Frontal cortex (tissue), 4 donors: ENCODE data around the gene RASSF9. TPM values are rescaled to one million over a fixed set of nuclear protein-coding genes. Genes with fewer than 3 reads are reported as not detected.

Source experiments
- DNase-seq, 2 donors: peaks; one replicate each; pipeline ENCODE4 v3.0.0; 2012; ENCODE audit warnings: low spot score in 2 of 2
- FAIRE-seq: peaks from 2 replicates; lab custom pipeline; 2012; peaks lifted over from hg19 to GRCh38; lab: Jason Lieb, UNC
- total RNA-seq: library from RNA; depleted of rRNA; stranded (reverse); fragments of >200 nt; gene quantifications from one replicate; pipeline ENCODE4 v1.2.3, GENCODE V29; 2014
- donor health status: control.
- donor health status: control.
- donor health status: control.

Gene RASSF9
- total RNA-seq, 1 donor from 2014 or later, result 0.41 TPM

DNA sequence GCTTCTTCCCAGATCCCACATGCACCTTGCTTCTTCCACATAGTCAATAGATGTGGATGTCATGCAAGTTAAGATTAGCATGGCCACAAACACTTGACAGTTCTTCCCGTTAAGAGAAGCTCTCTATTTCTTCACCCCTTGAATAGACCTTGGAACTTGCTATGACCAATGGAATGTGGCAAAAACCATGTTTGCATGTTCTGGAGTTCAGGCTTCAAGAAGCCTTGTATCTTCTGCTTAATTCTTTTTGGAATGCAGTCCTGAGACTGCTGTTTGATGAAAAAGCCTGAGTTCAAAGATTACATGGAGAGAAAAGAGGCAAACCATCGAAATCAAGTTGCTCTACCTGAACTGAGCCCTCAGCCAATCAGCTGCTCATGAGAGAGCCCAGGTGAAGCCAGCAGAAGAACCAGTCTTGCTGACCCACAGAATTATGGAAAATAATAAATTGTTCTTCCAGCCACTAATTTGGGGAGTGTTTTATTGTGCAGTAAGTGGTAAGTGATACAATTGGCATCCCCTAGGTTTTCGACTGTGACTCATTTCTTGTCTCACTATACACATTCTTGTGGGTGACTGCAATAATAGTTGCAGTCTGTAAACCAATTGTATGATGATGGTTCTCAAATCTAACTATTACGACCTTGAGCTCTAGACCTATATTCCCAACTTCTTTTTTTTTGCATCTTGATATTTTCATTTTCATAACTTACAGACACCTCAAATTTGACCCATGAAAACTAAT lies 12.6 kb downstream of the RASSF9 start:
- DNase-seq (no peak), FAIRE-seq (no peak)

DNA sequence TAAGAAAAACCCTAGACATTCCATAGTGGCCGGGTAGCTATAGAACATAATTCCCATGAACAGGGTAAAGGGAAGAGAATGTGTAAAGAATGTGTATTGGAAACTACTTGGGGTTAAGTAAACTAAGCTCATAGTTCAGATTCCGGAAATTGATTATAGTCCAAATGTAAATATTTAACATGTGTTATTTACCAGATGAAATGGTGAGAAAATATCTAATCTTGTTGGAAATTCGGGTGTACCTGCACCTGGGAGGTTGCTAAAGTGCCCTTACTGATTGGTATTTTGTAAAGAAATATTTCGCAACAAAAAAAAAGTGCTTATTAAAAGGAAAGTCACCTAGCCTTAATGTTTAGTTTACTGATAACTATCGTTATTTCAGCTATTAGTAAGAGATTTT lies 14.4 kb downstream of the RASSF9 start:
- FAIRE-seq, result no peak

DNA sequence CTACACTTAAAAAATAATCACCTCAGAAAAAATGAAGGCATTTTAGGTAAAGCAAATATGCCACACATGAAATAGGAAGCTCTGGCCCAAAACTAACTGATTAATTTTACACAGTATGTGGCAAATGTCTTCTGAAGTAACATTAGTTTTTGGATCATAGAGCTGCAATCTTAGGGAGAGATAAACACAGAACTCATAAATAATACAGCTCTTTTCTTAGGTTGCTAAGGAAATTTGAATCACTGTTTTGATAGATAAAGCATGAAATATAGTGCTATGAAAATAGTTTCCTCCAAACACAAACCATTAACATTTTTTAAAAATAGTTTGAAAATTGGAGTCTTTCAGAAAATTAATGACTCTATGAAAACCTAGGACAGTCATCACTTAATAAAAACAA lies 15.0 kb downstream of the RASSF9 start:
- DNase-seq (no peak), FAIRE-seq (no peak)

More for the DNA sequence above, 14.4 kb downstream of the RASSF9 start:
- DNase-seq, result no peak

DNA sequence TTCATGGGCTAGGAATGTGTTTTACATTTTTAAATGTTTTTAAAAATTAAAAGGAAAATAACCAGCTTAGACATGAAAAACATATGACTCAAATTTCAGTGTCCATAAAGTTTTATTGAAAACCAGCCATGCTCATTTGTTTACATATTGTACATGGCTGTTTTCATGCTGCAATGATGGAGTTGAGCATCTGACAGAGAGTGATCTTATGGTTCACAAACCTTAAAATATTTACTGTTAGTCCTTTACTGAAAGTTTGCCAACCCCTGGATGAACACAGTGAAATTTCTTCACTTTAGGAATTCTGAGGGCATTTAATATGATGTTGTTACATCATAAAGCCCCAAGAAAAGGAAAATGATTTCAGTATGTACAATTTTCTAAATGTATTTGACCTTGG lies 16.1 kb downstream of the RASSF9 start:
- no peak for DNase-seq
- no peak for FAIRE-seq

DNA sequence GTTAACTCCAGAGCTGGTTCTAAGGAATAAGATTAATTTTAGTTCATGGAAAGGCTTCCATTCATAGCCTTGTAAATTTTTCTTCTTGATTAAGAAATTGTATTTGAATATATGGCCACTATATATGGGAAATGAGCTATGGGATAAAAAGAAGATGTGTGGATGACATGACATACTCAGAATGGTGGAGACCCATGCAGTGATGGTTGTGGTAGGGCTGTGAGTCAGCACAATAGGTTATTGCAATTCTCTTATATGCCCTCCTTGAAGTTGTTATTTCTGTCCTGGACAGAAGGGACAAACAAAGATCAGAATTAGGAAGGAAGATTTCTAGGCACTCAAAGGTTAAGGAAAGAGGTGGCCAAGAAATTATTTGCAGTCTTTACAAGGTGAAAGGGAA lies 21.5 kb downstream of the RASSF9 start:
- FAIRE-seq, result no peak
- no peak for DNase-seq

DNA sequence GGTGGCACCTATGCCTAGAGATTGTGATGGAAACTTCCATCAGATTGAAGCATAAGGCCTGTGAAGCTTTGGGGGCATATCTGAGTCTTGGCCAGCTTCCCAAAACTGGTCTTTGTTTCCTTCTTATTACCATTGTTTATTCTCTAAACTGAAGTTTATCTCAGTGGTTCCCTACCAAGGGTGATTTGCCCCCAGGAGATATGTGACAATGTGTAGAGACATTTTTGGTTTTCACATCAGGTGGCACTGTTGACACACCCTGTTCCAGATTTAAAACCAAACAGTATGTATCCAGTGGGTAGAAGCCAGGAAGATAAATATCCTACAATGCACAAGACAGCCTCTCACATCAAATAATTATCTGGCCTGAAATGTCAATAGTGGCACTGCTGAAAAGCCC lies 22.1 kb downstream of the RASSF9 start:
- FAIRE-seq (no peak), DNase-seq (no peak)

DNA sequence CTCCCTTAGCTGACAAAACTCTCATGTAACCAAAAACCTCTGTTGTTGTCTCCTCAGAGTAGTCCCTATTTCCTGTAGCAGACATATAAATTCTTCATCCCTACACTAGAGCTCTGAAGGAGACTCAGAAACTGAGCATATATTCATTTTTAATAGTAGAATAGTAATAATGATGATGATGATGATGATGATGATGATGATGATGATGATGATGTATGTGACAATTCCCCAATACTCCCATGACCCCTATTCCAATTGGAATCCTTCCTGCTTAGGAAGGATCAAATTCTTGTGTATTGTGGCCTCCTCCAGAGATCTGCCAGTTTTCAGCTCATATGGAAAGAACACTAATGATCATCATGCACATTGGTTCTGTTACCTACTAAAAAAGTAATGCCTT lies 26.7 kb downstream of the RASSF9 start:
- no peak for FAIRE-seq

DNA sequence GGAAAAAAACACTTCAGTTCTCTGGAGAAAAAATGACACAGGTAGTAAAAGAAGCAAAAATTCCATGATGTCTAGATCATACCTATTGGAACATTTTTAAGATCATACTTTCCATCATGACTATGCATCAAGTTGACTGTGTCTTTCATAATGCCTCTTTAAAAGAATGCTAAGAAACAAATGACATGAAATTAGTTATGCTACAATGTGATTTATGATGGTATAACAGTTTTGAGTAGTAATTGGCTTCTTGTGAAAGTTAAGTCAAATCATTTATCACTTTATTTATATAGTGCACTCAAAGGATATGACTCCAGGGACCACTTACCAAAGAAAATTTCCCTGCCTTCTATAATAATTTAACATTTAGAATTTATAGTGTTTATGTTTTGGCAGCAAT lies 28.5 kb downstream of the RASSF9 start:
- no peak for DNase-seq
- FAIRE-seq, result no peak

More for the DNA sequence above, 26.7 kb downstream of the RASSF9 start:
- DNase-seq, result no peak

DNA sequence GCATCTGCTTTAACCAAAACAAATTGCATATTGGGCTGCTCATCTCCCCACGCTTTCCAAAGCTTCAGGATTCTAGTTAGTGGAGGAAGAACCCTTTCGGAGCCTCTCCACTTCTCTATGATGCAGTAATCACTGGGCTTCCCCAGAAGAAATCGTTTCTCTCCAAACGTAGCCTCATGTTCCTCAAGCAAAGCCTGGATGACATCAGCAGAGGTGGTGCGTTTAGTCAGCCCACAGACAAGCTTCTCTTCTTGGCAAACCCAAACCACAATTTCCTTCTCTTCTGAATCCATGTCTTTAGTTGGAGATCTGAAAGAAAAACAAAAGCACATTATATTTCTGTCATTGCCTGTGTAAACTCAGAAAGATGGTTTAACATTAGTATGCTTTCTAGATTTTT lies 30.6 kb downstream of the RASSF9 start:
- no peak for FAIRE-seq
- DNase-seq, result no peak

DNA sequence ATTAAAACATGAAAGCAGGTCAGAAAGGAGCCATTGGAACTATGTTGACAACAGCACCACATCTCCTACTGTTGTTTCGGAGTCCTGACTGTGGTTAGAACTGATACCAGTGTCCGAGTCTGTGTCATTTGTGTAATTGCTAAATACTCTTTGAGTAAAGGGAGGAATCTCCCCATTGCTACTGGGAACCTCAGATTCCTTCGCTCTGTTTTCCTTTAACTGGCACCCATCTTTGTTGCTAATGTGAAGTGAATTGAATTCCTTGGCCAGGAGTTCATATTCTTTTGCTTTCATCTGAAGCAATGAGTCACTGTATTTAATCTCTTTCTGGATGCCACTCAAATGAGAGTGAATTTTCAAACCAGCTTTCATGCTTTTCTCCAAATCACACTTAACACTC lies 31.5 kb downstream of the RASSF9 start:
- FAIRE-seq, result no peak
- no peak for DNase-seq

DNA sequence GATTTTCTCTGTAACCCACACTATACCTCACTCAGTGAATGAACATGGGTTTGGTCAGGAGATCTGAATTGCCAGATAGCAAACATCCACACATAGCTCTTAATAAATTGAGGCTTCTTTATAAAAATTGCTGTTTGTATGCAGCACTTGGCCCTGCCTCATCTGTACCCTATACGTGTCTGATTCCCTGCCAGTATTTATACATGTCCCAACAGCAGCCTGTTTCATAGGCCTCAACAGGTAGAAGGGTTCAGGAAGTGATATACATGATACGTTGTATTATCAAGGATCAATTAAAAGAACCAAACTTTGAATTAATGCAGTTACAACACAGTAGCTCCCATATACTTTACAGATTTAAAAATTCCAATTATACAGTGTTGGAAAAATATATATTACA lies 32.3 kb downstream of the RASSF9 start:
- FAIRE-seq (no peak), DNase-seq (no peak)

DNA sequence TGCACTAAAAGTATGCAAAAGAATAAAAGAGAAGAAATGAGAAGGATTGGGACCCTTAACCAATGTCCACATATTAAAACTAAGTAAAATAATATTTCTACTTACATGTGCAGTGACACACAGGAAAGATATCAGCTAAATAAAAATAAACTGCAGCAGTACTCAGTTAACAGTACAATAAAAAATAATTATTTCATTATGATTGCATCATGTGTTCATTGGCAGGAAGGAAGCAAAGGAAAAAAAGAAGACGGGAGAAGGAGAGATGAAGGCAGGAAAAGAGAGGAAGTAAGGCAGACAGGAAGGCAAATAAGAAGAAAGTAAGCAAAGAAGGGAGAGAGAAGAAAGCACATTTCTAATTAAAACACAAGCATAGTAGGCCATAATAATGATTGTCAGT lies 33.0 kb downstream of the RASSF9 start:
- no peak for DNase-seq
- FAIRE-seq, result no peak

DNA sequence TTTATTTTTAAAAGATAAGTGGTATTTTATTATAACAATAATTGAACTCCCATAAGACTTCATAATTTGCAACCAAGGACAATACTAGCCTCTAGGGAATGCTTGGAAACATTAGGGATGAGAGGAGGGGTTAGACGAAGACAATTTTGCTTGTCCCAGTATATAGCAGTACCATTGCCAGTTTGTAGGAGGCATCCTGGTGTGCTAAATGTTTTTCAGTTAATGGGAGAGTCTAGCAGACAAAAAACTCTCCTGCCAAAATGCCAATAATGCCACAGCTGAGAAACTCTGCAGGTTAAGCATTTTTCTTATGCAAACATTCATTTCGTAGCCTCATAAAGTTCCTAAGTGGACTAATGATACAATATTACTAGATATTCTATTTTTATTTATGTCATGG lies 38.1 kb downstream of the RASSF9 start:
- no peak for DNase-seq
- no peak for FAIRE-seq

DNA sequence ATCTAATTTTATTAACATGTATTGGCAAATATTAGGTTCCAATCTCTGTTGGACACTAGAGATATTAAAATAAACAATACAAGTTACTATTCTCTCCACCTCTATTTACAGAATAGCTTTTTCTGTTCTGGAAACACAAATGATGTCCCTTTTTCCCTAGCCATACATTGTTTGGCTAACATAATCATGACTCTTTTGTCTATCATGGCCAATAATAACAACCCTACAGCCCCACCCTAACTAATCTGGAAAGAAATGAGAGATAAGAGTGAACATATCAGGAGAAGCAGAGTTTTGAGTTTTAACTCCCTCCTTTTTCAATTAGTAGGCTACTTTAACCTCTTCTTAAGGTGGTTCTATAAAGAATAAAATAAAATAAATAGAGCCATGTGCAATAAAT lies 40.2 kb downstream of the RASSF9 start:
- no peak for FAIRE-seq
- DNase-seq, result no peak

DNA sequence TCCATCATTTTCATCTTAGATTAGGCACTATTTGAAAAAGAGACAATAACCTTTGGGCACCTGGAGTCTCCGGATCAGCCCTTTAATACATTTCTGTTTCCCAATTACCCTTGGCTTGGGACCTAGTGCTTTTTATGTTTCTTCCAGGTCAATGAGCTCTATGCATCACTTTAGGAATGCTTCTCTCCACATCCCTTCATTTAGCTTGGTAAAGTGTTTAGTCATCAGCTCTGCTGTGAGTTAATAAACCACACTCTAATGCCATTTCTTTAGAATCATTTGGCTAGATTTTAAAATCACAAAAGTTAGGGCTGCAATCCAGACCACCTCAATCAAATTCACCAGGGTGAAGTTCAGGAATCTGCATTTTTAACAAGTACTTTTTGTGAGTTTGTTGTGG lies 41.7 kb downstream of the RASSF9 start:
- DNase-seq, result no peak
- no peak for FAIRE-seq

DNA sequence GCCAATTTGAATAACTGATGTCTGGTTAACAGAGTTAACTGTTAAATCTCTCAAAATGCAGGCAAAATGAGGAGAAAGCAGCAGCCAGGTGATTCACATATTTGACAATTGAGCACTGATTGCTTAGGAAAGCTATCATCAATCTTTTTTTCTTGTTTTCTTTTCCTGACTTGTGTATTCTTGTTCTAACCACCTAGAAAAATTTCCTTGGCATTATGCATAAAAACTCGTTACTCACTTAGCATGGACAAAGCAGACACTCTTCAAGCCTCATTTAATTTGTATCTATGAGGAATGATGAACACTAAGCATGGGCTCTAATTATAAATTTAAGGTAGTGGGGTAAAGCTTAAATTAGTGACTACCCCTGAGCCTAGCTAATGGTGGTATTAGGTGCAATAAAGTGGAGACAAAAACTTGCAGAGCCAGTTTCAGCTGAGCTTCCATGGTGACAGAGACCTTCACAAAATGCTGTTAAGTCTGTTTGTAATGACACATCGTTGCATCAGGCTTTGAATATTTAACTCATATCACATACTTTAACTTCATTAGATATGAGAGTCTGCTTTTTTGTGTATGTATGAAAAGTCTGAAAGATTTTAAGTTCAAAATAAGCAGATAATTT lies 52.0 kb downstream of the RASSF9 start:
- no peak for FAIRE-seq
- no peak for DNase-seq

DNA sequence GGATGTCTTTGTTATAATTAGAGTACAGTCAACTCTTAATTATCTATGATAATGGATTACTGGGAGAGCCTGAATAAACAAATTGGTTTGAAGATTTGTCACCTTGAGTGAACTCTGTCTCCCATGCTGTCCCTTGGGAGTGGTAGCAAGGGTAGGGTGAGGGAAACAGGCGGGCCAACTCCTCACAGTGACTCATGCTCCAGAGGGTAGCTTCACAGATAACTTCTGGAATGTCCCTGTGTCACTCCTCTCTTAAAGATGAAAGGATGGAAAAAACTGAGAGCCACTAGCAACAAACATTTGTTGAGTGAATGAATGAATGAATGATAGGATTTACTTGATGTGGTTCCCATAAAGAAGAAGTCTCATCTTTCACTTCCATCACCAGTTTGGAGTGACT lies 53.5 kb downstream of the RASSF9 start:
- no peak for FAIRE-seq
- no peak for DNase-seq

DNA sequence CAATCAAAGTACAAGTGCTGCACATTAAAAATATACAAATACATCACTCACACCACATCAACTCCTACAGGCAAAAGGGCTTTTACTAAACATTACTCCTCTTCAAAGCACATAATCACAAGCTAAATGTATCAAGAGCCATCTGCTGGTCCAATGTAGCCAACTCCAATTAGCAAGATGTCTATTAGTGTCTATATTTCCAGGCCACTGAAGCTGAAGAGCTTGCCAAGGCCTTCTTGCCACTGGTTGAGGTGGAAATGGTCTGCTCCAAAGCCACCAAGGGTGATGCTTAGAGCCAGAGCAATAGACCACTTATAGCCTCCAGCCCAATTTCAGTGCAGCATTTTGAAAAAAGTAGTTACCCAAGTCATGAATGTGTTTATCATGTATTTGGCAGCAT lies 54.4 kb downstream of the RASSF9 start:
- FAIRE-seq, result no peak
- no peak for DNase-seq

DNA sequence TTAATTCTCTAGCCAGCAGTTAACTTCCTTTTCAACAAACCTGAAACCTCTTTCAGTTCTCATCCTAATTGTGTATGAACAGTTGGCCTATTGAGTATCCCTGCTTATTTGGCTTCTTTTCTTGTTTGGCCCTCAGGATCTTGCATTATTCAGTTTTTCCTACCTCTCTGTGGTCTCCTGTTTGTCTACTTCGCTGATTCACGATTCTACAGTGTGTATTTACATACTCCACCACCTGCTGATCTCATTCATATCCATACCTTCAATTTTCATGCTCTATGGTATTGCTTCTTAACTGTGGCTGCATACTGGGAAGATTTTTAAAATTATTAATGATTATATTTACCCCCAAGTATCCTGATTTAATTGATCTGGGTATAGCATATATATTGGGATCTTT lies 56.4 kb downstream of the RASSF9 start:
- DNase-seq (no peak), FAIRE-seq (no peak)

DNA sequence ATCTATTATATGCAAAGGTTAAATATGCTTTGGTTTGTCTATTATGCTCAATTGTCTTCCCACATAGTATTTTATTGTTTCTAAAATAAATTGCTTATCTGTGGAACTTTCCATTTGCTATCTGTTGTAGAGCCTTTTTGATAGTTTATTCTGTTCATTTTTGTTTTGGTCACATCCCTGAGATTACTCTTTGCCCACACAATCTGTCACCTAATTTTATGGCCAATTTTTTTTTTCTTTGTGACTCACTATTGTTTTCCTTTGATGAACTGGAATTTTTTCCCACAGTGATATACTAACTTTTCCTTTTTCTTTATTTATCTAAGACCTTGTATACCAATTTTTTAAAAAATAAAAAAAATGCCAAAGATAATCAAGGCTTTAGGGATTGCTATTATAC lies 61.1 kb downstream of the RASSF9 start:
- FAIRE-seq (no peak), DNase-seq (no peak)

DNA sequence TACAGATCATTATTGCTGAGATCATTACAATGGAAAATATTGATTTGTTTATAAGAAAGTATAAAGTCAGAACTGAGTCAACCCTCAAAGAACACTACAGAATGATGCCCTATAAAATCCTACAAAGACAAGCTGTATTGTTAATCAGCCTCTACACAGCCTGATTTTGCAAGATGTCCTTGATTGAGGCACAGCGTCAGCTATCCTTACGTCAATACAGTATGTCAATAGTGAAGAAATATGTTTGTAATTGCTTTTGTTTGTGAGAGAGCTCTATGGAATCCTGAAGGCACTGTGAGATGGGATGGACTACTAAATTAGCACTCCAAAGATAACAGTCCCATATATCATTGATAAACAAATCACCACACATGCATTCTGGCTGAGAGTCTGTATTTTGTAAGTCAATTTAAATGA lies 70.7 kb downstream of the RASSF9 start:
- FAIRE-seq, result no peak
- DNase-seq, result no peak

DNA sequence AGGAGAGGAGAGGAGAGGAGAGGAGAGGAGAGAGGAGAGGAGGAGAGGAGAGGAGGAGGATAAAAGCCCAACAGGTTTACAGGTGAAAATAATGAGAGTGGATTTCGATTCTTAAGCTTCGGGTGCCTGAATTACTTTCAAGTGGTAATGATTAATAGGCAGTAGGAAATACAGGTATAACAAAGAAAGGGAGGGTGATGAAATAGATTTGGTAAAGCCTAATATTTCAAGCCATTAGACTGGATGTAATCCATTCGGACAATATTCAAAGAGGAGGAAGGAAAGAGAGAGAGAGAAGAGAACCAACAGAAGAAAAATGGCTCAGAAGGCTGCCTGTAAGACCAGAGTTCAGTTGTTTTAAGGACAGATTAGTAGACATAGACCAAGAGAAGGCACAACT lies 76.6 kb downstream of the RASSF9 start:
- no peak for DNase-seq
- FAIRE-seq, result no peak
